Pancreas (tissue), 10 donors: ENCODE data around the gene PHLDA3. TPM values are rescaled to one million over a fixed set of nuclear protein-coding genes. Genes with fewer than 3 reads are reported as not detected.

Experiments
- ATAC-seq, 4 donors: fragments of 200-7000 bp; cut with Tn5 transposase; one replicate each; pipeline versions ENCODE4 v1.8.0 to v1.9.1; 2020; ENCODE audit warnings: mild to moderate bottlenecking in 4 of 4, moderate library complexity in 4 of 4
- DNase-seq, 6 donors: peaks; one replicate each; pipeline ENCODE4 v3.0.0-alpha.2; 2020
- FAIRE-seq: peaks from 2 replicates; lab custom pipeline; 2012; peaks lifted over from hg19 to GRCh38; lab: Jason Lieb, UNC
- H3K27ac ChIP-seq, 4 donors: fragments of 200-600 bp; sonication (generic); 1 replicate in 3 of 4; 2 replicates in 1 of 4; pipeline versions ENCODE4 v1.5.0 to v1.8.0; 2020
- H3K27me3 ChIP-seq, 4 donors: fragments of 200-600 bp; one replicate each; pipeline ENCODE4 v1.8.0; 2021
- H3K36me3 ChIP-seq, 3 donors: fragments of 200-600 bp; sonication (generic) in 1 of 3; one replicate each; pipeline versions ENCODE4 v1.5.0 to v1.8.0; 2020 to 2021
- H3K4me1 ChIP-seq, 3 donors: fragments of 200-600 bp; one replicate each; pipeline ENCODE4 v1.8.0; 2021
- H3K4me3 ChIP-seq, 4 donors: fragments of 200-600 bp; sonication (generic) in 2 of 4; one replicate each; pipeline versions ENCODE4 v1.5.0 to v1.8.0; 2020 to 2021
- H3K9me3 ChIP-seq, 4 donors: fragments of 200-600 bp; one replicate each; pipeline ENCODE4 v1.8.0; 2021
- WGBS, 2 donors: extraction: QIAGEN DNeasy Blood & Tissue Kit; methylation state at CpG; one replicate each; pipeline ENCODE4 v1.1.7; 2013; 5-methylcytosine and 5-hydroxymethylcytosine counted together
- intact Hi-C, 3 donors: fragments of 100-400 bp; cut with DNase I; formaldehyde crosslinking; loops; one replicate each; pipeline versions ENCODE4 v1.11.1 to v1.14.2; 2022
- polyA plus RNA-seq, 2 donors: library from polyadenylated mRNA; stranded (reverse); fragments of 200-250 nt; gene quantifications; one replicate each; pipeline ENCODE4 v1.2.3, GENCODE V29; 2013
- total RNA-seq, 6 donors: library from RNA; stranded (reverse); fragmentation: NEBNext Ultra II Directional in 4 of 6; extraction: Animal tissue kit (Norgen Biotek cat#: 25700) in 4 of 6; gene quantifications; one replicate each; pipeline versions ENCODE4 v1.2.1 to v1.2.4, GENCODE V29; 2021 to 2023
- TF ChIP-seq, protein P1 (sequence below), 4 donors: fragments of 200-600 bp; sonication (generic) in 3 of 4; IDR thresholded peaks; one replicate each; pipeline versions ENCODE4 v1.5.0 to v1.8.0; 2021; ENCODE audit warnings: antibody characterized with exemption in 4 of 4
- donor health status: healthy with polysubstance abuse.
- donor health status: DM: no; HTN: no; CAD: no; lungs with moderate emphysema.
- donor health status: DM: no; HTN: no; CAD: no.
- donor health status: control.
- donor health status: control.
- donor health status: Bipolar disorder and iron deficiency.
- donor health status: DM: yes; HTN: yes; CAD: no.
- donor health status: DM: no; HTN: no; CAD: no.
- donor health status: DM: no; HTN: no; CAD: no.
- donor health status: DM: yes; HTN: yes; CAD: no.

PHLDA3 gene
- total and polyA plus RNA-seq, 8 donors: 8.6 to 24.4 (median 12.8) TPM

GRCh38 chr1:201459775-201460174 lies 9.2 kb downstream of the PHLDA3 start:
- H3K27me3 ChIP-seq: no peaks in the 10 kb centered on the region
- intact Hi-C loops: no loop called here
- TF ChIP-seq, protein P1, sequence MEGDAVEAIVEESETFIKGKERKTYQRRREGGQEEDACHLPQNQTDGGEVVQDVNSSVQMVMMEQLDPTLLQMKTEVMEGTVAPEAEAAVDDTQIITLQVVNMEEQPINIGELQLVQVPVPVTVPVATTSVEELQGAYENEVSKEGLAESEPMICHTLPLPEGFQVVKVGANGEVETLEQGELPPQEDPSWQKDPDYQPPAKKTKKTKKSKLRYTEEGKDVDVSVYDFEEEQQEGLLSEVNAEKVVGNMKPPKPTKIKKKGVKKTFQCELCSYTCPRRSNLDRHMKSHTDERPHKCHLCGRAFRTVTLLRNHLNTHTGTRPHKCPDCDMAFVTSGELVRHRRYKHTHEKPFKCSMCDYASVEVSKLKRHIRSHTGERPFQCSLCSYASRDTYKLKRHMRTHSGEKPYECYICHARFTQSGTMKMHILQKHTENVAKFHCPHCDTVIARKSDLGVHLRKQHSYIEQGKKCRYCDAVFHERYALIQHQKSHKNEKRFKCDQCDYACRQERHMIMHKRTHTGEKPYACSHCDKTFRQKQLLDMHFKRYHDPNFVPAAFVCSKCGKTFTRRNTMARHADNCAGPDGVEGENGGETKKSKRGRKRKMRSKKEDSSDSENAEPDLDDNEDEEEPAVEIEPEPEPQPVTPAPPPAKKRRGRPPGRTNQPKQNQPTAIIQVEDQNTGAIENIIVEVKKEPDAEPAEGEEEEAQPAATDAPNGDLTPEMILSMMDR (IDR thresholded peaks at IDR 0.05): no peak
- H3K36me3 ChIP-seq: peaks cover 0 to 1% (median 0%) of the 10 kb centered on the region in 3 donors
- 84 to 90% methylated on average over 5 of the region's 5 CpGs for WGBS, 2 donors
- no peaks in the 10 kb centered on the region for H3K9me3 ChIP-seq
- ATAC-seq: no peak
- no peak overlapping the region for H3K27ac ChIP-seq
- H3K4me3 ChIP-seq: no peak overlapping the region
- no peak for DNase-seq
- no peak for FAIRE-seq
- peaks cover 0 to 4% (median 0%) of the 10 kb centered on the region in 3 donors for H3K4me1 ChIP-seq

GRCh38 chr1:201459052-201459451 lies 9.9 kb downstream of the PHLDA3 start:
- ATAC-seq (no peak), DNase-seq (no peak), FAIRE-seq (no peak)
- TF ChIP-seq, protein P1 (IDR thresholded peaks at IDR 0.05): no peak
- Histone ChIP-seq H3K9me3 (no peaks in the 10 kb centered on the region), H3K36me3 (no peaks in the 10 kb centered on the region), H3K4me1 (peaks cover 0 to 4% (median 0%) of the 10 kb centered on the region in 3 donors), H3K27ac (no peak overlapping the region), H3K4me3 (no peak overlapping the region), H3K27me3 (no peaks in the 10 kb centered on the region)
- WGBS, 2 donors: 86 to 87% methylated on average over 3 of the region's 3 CpGs
- intact Hi-C loops: no loop called here

DNA sequence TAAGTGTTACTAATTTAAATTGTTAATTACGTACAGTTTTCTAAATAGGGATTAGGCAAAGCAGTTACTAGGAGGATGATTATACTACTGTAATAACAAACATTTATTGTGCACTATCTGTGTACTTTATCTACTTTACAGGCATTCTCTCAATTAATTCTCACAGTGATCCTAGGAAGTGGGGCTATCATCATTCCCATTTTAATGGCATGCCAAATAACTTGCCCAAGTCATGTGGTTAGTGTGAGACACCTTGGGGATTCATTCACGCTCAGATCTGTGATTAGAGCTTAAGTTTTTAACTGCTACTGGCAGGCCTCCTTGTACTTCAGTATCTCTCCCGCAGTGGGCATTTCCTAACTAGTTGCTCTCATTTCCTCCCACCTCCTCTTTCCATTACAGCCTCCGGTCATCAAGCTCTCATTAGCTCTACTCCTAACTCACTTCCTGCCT lies 11.5 kb downstream of the PHLDA3 start:
- FAIRE-seq: no peak
- intact Hi-C loops: no loop called here
- Histone ChIP-seq H3K9me3 (no peaks in the 10 kb centered on the region), H3K27ac (peak overlapping the region in 1 of 4 donors; percentile 23), H3K27me3 (no peaks in the 10 kb centered on the region), H3K4me1 (peaks cover 0 to 4% (median 0%) of the 10 kb centered on the region in 3 donors), H3K36me3 (no peaks in the 10 kb centered on the region), H3K4me3 (no peak overlapping the region)
- 62 to 77% methylated on average over 4 of the region's 4 CpGs for WGBS, 2 donors
- no peak for DNase-seq
- ATAC-seq: no peak
- TF ChIP-seq, protein P1 (IDR thresholded peaks at IDR 0.05): no peak

DNA sequence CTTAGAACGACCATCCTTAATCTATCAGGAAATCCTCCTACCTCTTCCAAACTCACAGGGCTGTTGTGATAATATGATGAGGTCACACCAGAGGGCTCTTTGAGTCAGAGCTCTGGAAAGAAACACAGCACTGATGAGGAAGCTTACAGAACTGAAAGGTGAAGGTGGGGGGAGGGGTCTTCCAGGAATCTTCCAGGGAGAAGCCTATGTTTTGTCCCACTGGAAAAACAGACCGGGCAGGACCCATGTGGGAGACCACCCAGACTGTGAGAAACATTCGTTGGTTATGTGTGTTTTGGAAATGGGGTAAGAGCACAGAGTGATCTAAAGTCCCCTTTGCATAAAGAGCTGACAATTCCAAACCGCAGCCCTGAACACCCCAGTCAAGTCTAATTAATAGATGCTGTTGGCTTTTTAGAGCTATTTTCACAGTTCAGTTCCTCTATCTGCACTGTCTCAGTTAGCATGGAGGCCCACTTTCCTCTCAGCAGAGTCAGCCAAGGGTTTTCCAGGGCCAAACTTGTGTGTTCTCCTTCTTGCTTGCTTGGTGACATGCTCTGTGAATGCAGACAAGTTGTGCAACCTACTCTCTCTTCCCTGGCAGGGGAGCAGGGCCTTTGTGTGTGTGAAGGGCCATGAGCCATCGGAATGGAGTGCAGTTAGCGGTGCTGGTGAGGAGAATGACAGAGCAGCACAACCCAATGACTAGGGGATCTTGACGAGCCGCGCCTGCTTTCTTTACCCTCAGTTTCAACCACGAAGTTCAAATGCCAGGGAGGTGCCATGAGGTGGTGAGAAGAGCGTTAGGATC lies 12.3 kb downstream of the PHLDA3 start:
- Histone ChIP-seq H3K4me1 (peaks cover 0 to 4% (median 0%) of the 10 kb centered on the region in 3 donors), H3K36me3 (no peaks in the 10 kb centered on the region), H3K4me3 (no peak overlapping the region), H3K27ac (peak overlapping the region in 1 of 4 donors; percentile 33), H3K9me3 (no peaks in the 10 kb centered on the region), H3K27me3 (no peaks in the 10 kb centered on the region)
- DNase-seq (no peak), FAIRE-seq (no peak), ATAC-seq (peak in 3 of 4 donors; percentile 31 to 41 (median 36))
- TF ChIP-seq, protein P1 (IDR thresholded peaks at IDR 0.05): no peak
- 70 to 79% methylated on average over 11 of the region's 11 CpGs for WGBS, 2 donors
- intact Hi-C loops: no loop called here

DNA sequence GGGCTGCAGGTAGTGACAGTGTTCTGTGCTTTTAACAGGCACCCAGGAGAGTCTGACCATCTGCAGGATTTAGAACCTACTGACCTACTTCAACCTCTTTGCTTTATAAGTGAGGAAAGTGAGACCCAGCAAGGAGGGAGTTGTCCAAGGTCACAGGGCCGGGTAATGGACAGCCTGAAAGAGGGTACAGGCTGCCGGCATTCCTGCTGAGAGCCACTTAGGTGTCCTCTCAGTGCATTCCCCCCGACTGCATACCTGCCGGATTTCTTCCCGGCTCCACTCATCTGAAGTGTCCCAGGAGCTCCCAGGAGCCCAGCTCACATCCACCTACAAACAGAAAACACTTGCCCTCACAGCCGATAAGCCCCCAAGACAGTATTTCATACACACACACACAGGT lies 13.9 kb downstream of the PHLDA3 start:
- 50 to 68% methylated on average over 6 of the region's 6 CpGs for WGBS, 2 donors
- Histone ChIP-seq H3K4me1 (no peaks in the 10 kb centered on the region), H3K4me3 (no peak overlapping the region), H3K27me3 (no peaks in the 10 kb centered on the region), H3K27ac (no peak overlapping the region), H3K36me3 (no peaks in the 10 kb centered on the region), H3K9me3 (no peaks in the 10 kb centered on the region)
- no peak for ATAC-seq
- TF ChIP-seq, protein P1 (IDR thresholded peaks at IDR 0.05): no peak
- intact Hi-C loops: no loop called here
- no peak for DNase-seq
- FAIRE-seq: no peak
